Stomach (tissue), 9 donors: ENCODE measurements around the gene SORCS3. TPM values are rescaled to one million over a fixed set of nuclear protein-coding genes. Genes with fewer than 3 reads are reported as not detected.

Experiments used
- DNase-seq, 2 donors: peaks; one replicate each; pipeline versions ENCODE4 v3.0.0 to v3.0.0-alpha.2; 2013 to 2019
- H3K27ac ChIP-seq, 5 donors: fragments of 200-600 bp in 4 of 5; sonication (generic) in 4 of 5; one replicate each; pipeline ENCODE4 v1.5.1; 2013 to 2019; ENCODE audit warnings: mild to moderate bottlenecking in 1 of 5, moderate library complexity in 1 of 5
- H3K27me3 ChIP-seq, 3 donors: fragments of 200-600 bp; sonication (generic); one replicate each; pipeline ENCODE4 v1.5.1; 2017 to 2019; ENCODE audit warnings: mixed run types in 1 of 3
- H3K36me3 ChIP-seq, 4 donors: fragments of 200-600 bp; sonication (generic); 1 replicate in 3 of 4; 2 replicates in 1 of 4; pipeline ENCODE4 v1.5.1; 2016 to 2019
- H3K4me1 ChIP-seq, 4 donors: fragments of 200-600 bp; sonication (generic); one replicate each; pipeline ENCODE4 v1.5.1; 2016 to 2019
- H3K4me3 ChIP-seq, 4 donors: fragments of 200-600 bp; sonication (generic) in 3 of 4; one replicate each; pipeline ENCODE4 v1.5.1; 2016 to 2019; ENCODE audit warnings: mild to moderate bottlenecking in 1 of 4
- H3K9me3 ChIP-seq, 4 donors: fragments of 200-600 bp; sonication (generic); one replicate each; pipeline ENCODE4 v1.5.1; 2016 to 2019
- EP300 ChIP-seq: sonication (generic); formaldehyde crosslinking; IDR thresholded peaks from one replicate; pipeline ENCODE4 v1.6.1; 2017; ENCODE audit warnings: antibody characterized with exemption
- POLR2A ChIP-seq, 4 donors: fragments of 450-650 bp; IDR thresholded peaks; one replicate each; pipeline ENCODE4 v1.6.1; 2016; ENCODE audit warnings: antibody characterized with exemption in 4 of 4, control low read depth in 2 of 4, mild to moderate bottlenecking in 1 of 4, moderate library complexity in 1 of 4
- POLR2AphosphoS5 ChIP-seq, 3 donors: sonication (generic); formaldehyde crosslinking; IDR thresholded peaks; one replicate each; pipeline ENCODE4 v1.6.1; 2016; ENCODE audit warnings: antibody characterized with exemption in 3 of 3
- WGBS, 5 donors: extraction: QIAGEN DNeasy Blood & Tissue Kit in 3 of 5; methylation state at CpG; one replicate each; pipeline versions ENCODE4 v1.1.5 to v1.1.7; 2013 to 2018; 5-methylcytosine and 5-hydroxymethylcytosine counted together
- intact Hi-C: fragments of 100-400 bp; cut with DNase I; formaldehyde crosslinking; loops from one replicate; pipeline ENCODE4 v1.15.1; 2023; ENCODE audit warnings: low total_unique reads
- polyA plus RNA-seq, 3 donors: library from polyadenylated mRNA; stranded (reverse); fragments of 200-250 nt; gene quantifications; one replicate each; pipeline ENCODE4 v1.2.3, GENCODE V29; 2013
- total RNA-seq, 5 donors: library from RNA; depleted of rRNA; stranded (reverse); fragments of >200 nt; gene quantifications; one replicate each; pipeline versions ENCODE4 v1.1.0 to v1.2.3, GENCODE V29; 2014 to 2016
- TF ChIP-seq, protein P1 (sequence below), 7 experiments: fragments of 450-650 bp in 4 of 7; fragments of 200-600 bp in 3 of 7; sonication (generic) in 3 of 7; IDR thresholded peaks; one replicate each; pipeline ENCODE4 v1.5.1; 2016 to 2019; ENCODE audit warnings: antibody characterized with exemption in 7 of 7, control low read depth in 2 of 7, mild to moderate bottlenecking in 1 of 7
- donor health status: healthy with polysubstance abuse.
- donor health status: Bipolar disorder and iron deficiency.
- donor health status: healthy.

SORCS3 gene
- total and polyA plus RNA-seq, 8 donors = 0.06 to 2.6 (median 0.20) TPM; not detected in 4

DNA sequence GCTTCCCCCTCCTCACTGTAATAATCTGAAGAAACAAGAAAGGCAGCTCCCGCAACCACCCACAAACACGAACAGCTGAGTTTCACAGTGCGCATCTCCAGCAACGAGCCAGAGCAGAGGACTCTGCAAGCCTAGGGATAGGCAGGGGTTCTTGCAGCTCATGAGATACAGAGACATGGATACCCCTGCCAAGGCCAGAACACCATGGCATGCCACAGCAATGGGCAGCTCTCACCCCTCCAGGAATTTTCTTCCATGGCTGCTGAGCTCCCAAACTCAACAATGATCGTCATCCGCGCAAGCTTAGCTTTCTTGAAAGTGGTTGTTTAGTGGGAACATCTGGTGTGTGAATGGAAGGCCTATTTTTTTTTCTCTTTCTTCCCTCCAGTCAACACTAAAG, 637.3 kb downstream of the SORCS3 start:
- no peaks in the 10 kb centered on the region for H3K9me3 ChIP-seq
- no peaks in the 10 kb centered on the region for H3K36me3 ChIP-seq
- intact Hi-C loops = no loop called here
- no peak overlapping the region for H3K4me3 ChIP-seq
- 84 to 92% (median 88%) methylated on average over 7 of the region's 7 CpGs for WGBS, 5 donors
- TF ChIP-seq POLR2A (IDR thresholded peaks at IDR 0.05) (no peak), EP300 (no peak), POLR2AphosphoS5 (IDR thresholded peaks at IDR 0.05) (no peak)
- TF ChIP-seq, protein P1, sequence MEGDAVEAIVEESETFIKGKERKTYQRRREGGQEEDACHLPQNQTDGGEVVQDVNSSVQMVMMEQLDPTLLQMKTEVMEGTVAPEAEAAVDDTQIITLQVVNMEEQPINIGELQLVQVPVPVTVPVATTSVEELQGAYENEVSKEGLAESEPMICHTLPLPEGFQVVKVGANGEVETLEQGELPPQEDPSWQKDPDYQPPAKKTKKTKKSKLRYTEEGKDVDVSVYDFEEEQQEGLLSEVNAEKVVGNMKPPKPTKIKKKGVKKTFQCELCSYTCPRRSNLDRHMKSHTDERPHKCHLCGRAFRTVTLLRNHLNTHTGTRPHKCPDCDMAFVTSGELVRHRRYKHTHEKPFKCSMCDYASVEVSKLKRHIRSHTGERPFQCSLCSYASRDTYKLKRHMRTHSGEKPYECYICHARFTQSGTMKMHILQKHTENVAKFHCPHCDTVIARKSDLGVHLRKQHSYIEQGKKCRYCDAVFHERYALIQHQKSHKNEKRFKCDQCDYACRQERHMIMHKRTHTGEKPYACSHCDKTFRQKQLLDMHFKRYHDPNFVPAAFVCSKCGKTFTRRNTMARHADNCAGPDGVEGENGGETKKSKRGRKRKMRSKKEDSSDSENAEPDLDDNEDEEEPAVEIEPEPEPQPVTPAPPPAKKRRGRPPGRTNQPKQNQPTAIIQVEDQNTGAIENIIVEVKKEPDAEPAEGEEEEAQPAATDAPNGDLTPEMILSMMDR (IDR thresholded peaks at IDR 0.05) = no peak
- DNase-seq = peak in 1 of 2 donors; percentile 32
- H3K27me3 ChIP-seq = no peaks in the 10 kb centered on the region
- H3K4me1 ChIP-seq = no peaks in the 10 kb centered on the region
- H3K27ac ChIP-seq = no peak overlapping the region

DNA sequence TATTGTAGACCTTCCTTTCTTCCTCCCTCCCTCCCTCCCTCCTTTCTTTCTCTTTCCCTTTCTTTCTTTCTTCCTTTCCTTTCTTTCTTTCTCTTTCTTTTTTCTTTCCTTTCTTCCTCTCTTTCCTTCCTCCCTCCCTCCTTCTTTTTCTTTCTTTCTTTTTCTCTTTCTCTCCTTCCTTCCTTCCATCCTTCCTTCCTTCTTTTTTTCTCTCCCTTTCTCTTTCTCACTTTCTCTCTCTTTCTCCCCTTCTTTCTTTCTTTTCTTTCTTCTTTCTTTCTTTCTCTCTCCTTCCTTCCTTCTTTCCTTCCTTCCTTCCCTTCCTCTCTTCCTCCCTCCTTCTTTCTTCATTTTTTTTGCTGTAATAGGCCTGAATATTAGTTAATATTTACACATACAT, 638.0 kb downstream of the SORCS3 start:
- TF ChIP-seq EP300 (no peak), POLR2A (IDR thresholded peaks at IDR 0.05) (no peak), POLR2AphosphoS5 (IDR thresholded peaks at IDR 0.05) (no peak)
- TF ChIP-seq, protein P1 (IDR thresholded peaks at IDR 0.05) = no peak
- intact Hi-C loops = no loop called here
- Histone ChIP-seq H3K36me3 (no peaks in the 10 kb centered on the region), H3K4me3 (no peak overlapping the region), H3K9me3 (no peaks in the 10 kb centered on the region), H3K27me3 (no peaks in the 10 kb centered on the region), H3K4me1 (no peaks in the 10 kb centered on the region), H3K27ac (no peak overlapping the region)
- no peak for DNase-seq

- Histone ChIP-seq H3K4me3 (no peak overlapping the region), H3K27me3 (no peaks in the 10 kb centered on the region), H3K9me3 (no peaks in the 10 kb centered on the region), H3K27ac (no peak overlapping the region), H3K4me1 (peaks cover 0 to 6% (median 0%) of the 10 kb centered on the region in 4 donors), H3K36me3 (no peaks in the 10 kb centered on the region)
- intact Hi-C loops = no loop called here
- TF ChIP-seq POLR2AphosphoS5 (IDR thresholded peaks at IDR 0.05) = no peak
- WGBS, 5 donors = 65 to 91% (median 79%) methylated on average over 1 of the region's 1 CpG
- DNase-seq = no peak
Observed at GRCh38 chr10:105280895-105281294, 639.8 kb downstream of the SORCS3 start.

DNA sequence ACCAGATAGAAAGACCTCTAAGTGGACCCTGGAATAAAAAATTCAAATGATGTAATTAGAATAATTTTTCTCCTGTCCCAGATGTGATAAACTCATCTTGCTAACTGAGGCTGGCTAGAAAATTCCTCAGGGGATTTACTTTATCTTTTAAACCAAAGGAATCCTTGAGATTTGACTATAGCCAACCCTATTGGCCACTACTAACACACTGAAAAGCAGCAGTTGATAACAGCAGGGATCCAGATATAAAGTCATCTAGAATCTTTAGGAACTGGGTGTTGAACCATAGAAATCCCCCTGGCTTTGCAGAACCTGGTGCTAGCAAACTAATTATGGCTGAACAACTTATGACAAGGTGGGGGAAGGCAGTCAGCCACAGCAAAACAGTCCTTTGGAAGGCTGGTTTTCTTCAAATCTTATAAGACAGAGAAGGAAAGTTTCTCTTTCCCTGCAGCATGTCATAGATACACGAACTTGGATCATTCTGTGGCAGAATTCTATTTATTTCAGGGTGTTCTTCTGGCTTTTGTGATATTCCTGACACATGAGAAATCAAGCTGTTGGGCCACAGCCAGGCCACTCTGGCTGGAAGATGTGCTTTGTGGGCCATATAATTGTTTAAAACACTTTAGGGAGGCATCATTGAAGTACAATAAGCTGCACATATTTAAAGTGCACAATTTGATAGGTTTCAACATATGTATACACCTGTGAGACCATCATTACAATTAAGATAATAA, 643.6 kb downstream of the SORCS3 start:
- Histone ChIP-seq H3K27ac (no peak overlapping the region), H3K36me3 (no peaks in the 10 kb centered on the region), H3K4me3 (no peak overlapping the region), H3K27me3 (no peaks in the 10 kb centered on the region), H3K9me3 (no peaks in the 10 kb centered on the region), H3K4me1 (peaks cover 0 to 6% (median 0%) of the 10 kb centered on the region in 4 donors)
- DNase-seq = peak in 1 of 2 donors; percentile 19
- 12 to 26% (median 23%) methylated on average over 1 of the region's 1 CpG for WGBS, 5 donors
- TF ChIP-seq POLR2AphosphoS5 (IDR thresholded peaks at IDR 0.05) = no peak
- TF ChIP-seq POLR2A (IDR thresholded peaks at IDR 0.05) = no peak
- no peak for TF ChIP-seq EP300
- TF ChIP-seq, protein P1 (IDR thresholded peaks at IDR 0.05) = no peak
- intact Hi-C loops = no loop called here

DNA sequence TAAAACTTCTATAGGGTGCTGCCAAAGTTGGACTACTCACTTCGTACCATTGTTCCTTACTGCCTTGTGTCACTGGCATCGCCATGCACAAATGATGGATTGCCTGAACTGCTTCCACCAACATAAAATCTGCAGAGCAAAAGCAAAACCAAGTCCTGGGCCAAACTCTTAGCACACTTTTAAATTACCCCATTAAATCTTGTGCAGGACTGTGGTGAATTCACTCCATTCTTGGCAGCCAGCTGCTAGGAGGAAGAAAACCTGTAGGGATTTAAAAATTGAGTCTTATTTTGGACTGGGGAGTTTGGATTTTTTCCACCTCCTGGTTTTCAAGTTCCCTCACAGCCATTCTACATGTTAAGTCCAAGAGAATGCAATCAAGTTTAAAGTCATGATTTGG, 646.9 kb downstream of the SORCS3 start:
- DNase-seq = peak in 1 of 2 donors; percentile 28
- intact Hi-C loops = no loop called here
- peaks cover 0 to 6% (median 0%) of the 10 kb centered on the region in 4 donors for H3K4me1 ChIP-seq
- WGBS, 5 donors = 54 to 83% (median 73%) methylated on average over 2 of the region's 2 CpGs
- no peaks in the 10 kb centered on the region for H3K27me3 ChIP-seq
- no peaks in the 10 kb centered on the region for H3K36me3 ChIP-seq
- no peaks in the 10 kb centered on the region for H3K9me3 ChIP-seq
- no peak overlapping the region for H3K4me3 ChIP-seq
- no peak overlapping the region for H3K27ac ChIP-seq
- TF ChIP-seq POLR2A (IDR thresholded peaks at IDR 0.05) = no peak
- TF ChIP-seq POLR2AphosphoS5 (IDR thresholded peaks at IDR 0.05) = no peak
- TF ChIP-seq EP300 = no peak
- TF ChIP-seq, protein P1 (IDR thresholded peaks at IDR 0.05) = no peak
